HUES6 (cell line): ENCODE measurements around the gene UBE4A.

Experiments
- H3K27ac ChIP-seq: 2 replicates; pipeline ENCODE4 v1.7.0; 2013; ENCODE audit warnings: low read depth, mild to moderate bottlenecking, low read length, inconsistent platforms
- H3K27me3 ChIP-seq: 2 replicates; pipeline ENCODE4 v1.6.1; 2013; ENCODE audit warnings: low read length; ENCODE audit not compliant: control insufficient read depth, insufficient read depth
- H3K36me3 ChIP-seq: 2 replicates; pipeline ENCODE4 v1.6.1; 2013; ENCODE audit warnings: low read length; ENCODE audit not compliant: control insufficient read depth, insufficient read depth
- H3K4me1 ChIP-seq: 2 replicates; pipeline ENCODE4 v1.6.1; 2013; ENCODE audit warnings: low read length; ENCODE audit not compliant: control insufficient read depth, insufficient read depth
- H3K4me3 ChIP-seq: 2 replicates; pipeline ENCODE4 v1.5.1; 2013; ENCODE audit warnings: low read depth, low read length
- H3K9ac ChIP-seq: one replicate; pipeline ENCODE4 v1.6.1; 2013; ENCODE audit warnings: mild to moderate bottlenecking, low read length
- H3K9me3 ChIP-seq: 2 replicates; pipeline ENCODE4 v1.6.1; 2013; ENCODE audit warnings: low read depth, low read length; ENCODE audit not compliant: control insufficient read depth, insufficient read depth

Gene UBE4A

DNA sequence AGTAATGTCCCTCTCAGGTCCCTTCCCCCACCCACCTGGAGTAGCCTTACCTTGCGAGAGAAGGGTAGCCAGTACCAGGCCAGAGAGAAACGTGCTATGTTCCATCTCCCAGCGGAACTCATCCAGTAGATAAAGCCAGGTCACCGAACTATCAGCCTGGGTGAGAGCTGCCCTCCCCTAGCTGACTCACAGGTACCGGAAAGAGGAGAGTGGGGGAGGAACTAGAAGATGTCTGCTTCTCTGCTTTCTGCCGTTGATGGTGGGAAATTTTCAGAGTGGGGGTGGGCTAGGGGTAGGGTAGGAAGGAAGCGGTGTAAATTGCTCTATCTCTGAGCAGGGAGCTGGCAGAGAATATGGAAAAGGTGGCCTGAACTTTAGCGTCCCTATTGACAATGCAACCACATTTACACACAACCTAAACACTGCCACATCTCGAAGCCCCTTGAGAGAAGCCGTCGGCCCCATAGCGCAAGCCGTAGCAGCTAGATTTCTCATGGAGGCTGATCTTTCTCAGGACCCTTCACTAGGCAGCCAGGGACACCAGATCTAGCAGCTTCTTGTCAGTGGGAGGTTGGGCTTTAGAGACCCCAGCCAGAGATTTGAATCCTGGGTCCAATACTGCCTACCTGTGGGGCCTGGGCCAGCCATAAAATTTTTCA, 16.8 kb upstream of the UBE4A start, which contains the start of gene CD3D:
CD3D (minus strand) TSS at position 203 of the 659 bp plus-strand sequence; CDS start at position 105, 98 bp downstream.
- Histone ChIP-seq H3K4me1 (0 out of 2 replicates have a peak, but pooled peaks cover 6% of the 10 kb centered on the region), H3K9me3 (no peaks in the 10 kb centered on the region), H3K9ac (no peak within 1 kb of the TSS), H3K36me3 (no peaks in the 10 kb centered on the region), H3K27me3 (peaks cover 9% of the 10 kb centered on the region; the same call in 1 of the 2 replicates), H3K27ac (no peak within 1 kb of the TSS), H3K4me3 (no peak within 1 kb of the TSS)

DNA sequence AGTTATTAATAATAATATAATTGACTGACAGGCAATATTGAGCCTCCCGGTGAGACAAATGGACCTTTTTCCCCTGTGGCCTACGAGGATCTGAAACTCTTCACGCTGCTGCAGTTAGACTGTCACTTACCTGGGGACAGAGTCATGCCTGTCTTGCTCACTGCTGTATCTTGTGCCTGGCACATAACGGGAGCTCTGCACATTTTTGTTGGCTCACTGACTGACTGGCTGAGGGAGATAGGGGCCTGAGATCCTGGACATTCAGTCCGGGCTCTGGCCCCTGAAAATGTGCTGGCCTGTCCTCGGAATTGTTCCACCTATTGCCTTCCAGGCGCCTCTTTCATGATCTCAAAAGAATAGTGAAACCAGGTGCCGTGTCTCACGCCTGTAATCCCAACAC, 16.2 kb upstream of the UBE4A start:
- Histone ChIP-seq H3K9me3 (no peaks in the 10 kb centered on the region), H3K4me3 (no peak overlapping the region), H3K36me3 (no peaks in the 10 kb centered on the region), H3K4me1 (0 out of 2 replicates have a peak, but pooled peaks cover 6% of the 10 kb centered on the region), H3K27ac (no peak overlapping the region), H3K27me3 (peaks cover 15% of the 10 kb centered on the region; the same call in 1 of the 2 replicates), H3K9ac (no peak overlapping the region)

- no peaks in the 10 kb centered on the region for H3K36me3 ChIP-seq
Measured at GRCh38 chr11:118343981-118344515, 15.4 kb upstream of the UBE4A start, which contains the start of gene CD3G. TSS of gene CD3G (plus strand) at chr11:118344344. CDS start at chr11:118344424, 80 bp downstream.

GRCh38 chr11:118349475-118349874, 9.9 kb upstream of the UBE4A start:
- no peaks in the 10 kb centered on the region for H3K9me3 ChIP-seq
- no peaks in the 10 kb centered on the region for H3K36me3 ChIP-seq
- no peak overlapping the region for H3K27ac ChIP-seq
- no peak overlapping the region for H3K4me3 ChIP-seq
- peaks cover 39% of the 10 kb centered on the region for H3K27me3 ChIP-seq
- 0 out of 2 replicates have a peak, but pooled peaks cover 4% of the 10 kb centered on the region for H3K4me1 ChIP-seq
- H3K9ac ChIP-seq: no peak overlapping the region

More at GRCh38 chr11:118343981-118344515, 15.4 kb upstream of the UBE4A start, which contains the start of gene CD3G:
- no peak within 1 kb of the TSS for H3K4me3 ChIP-seq
- peaks cover 23% of the 10 kb centered on the region; the same call in 1 of the 2 replicates for H3K27me3 ChIP-seq
- no peaks in the 10 kb centered on the region for H3K9me3 ChIP-seq
- no peak within 1 kb of the TSS for H3K9ac ChIP-seq
- 0 out of 2 replicates have a peak, but pooled peaks cover 8% of the 10 kb centered on the region for H3K4me1 ChIP-seq
- no peak within 1 kb of the TSS for H3K27ac ChIP-seq

DNA sequence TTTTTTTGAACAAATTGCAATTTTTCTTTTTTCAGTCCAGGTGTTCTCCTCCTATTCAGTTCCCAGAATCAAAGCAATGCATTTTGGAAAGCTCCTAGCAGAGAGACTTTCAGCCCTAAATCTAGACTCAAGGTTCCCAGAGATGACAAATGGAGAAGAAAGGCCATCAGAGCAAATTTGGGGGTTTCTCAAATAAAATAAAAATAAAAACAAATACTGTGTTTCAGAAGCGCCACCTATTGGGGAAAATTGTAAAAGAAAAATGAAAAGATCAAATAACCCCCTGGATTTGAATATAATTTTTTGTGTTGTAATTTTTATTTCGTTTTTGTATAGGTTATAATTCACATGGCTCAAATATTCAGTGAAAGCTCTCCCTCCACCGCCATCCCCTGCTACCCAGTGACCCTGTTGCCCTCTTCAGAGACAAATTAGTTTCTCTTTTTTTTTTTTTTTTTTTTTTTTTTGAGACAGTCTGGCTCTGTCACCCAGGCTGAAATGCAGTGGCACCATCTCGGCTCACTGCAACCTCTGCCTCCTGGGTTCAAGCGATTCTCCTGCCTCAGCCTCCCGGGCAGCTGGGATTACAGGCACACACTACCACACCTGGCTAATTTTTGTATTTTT, 6.2 kb upstream of the UBE4A start:
- Histone ChIP-seq H3K27ac (no peak overlapping the region), H3K36me3 (no peaks in the 10 kb centered on the region), H3K9me3 (no peaks in the 10 kb centered on the region; the same call in 1 of the 2 replicates), H3K27me3 (peaks cover 28% of the 10 kb centered on the region), H3K9ac (no peak overlapping the region), H3K4me3 (no peak overlapping the region), H3K4me1 (0 out of 2 replicates have a peak, but pooled peaks cover 4% of the 10 kb centered on the region)

DNA sequence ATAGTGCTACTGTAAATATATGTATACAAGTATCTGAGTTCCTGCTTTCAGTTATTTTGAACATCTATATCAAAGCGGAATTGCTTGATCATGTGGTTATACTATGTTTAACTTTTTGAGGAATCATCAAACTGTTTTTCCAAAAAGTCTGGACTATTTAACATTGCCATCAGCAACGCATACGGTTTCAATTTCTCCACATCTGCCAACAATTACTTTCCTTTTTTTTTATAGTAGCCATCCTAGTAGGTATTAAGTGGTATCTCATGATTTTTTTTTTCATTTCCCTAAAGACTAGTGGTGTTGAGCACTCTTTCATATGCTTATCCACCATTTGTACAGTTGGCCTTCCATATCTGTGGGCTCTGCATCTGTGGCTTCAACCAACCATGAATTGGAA, 1.3 kb upstream of the UBE4A start:
- Histone ChIP-seq H3K27me3 (peaks cover 6% of the 10 kb centered on the region; the same call in 1 of the 2 replicates), H3K9me3 (no peaks in the 10 kb centered on the region; the same call in 1 of the 2 replicates), H3K4me3 (no peak overlapping the region)

DNA sequence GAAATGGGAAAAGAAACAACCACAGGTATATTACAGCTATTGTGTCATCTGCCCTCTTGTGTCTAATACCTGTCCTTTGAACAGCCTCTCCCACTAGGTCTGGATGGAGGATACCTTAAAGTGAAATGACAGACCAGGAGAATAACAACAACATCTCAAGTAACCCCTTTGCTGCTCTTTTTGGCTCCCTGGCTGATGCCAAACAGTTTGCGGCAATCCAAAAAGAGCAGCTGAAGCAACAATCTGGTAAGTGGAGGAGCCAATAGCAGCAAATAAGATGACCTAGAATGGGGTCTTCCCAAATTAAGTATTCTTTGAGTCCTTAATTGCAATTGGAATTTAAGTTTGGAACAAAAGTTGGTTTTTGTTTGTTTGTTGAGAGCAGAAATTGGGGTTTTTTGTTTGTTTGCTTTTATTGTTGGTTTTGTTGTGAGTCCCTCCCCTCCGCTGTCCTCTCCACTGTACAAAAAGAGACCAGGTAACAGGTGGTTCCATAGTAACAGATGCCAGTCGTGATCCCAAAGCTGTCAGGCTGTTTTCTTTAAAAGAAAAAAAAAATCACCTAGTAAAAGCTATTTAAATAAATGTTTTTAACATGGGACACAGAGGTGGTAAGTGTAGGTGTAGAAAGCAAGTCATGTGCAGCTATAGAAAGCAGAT, 5.7 kb downstream of the UBE4A start:
- H3K36me3 ChIP-seq: peaks cover 38% of the 10 kb centered on the region
- H3K9me3 ChIP-seq: no peaks in the 10 kb centered on the region
- no peak overlapping the region for H3K27ac ChIP-seq
- H3K9ac ChIP-seq: no peak overlapping the region
- no peak overlapping the region for H3K4me3 ChIP-seq
- H3K27me3 ChIP-seq: no peaks in the 10 kb centered on the region
- no peaks in the 10 kb centered on the region for H3K4me1 ChIP-seq

More for the DNA sequence above, 1.3 kb upstream of the UBE4A start:
- no peak overlapping the region for H3K27ac ChIP-seq
- no peak overlapping the region for H3K9ac ChIP-seq
- no peaks in the 10 kb centered on the region for H3K4me1 ChIP-seq
- no peaks in the 10 kb centered on the region for H3K36me3 ChIP-seq

GRCh38 chr11:118366287-118366686, 6.9 kb downstream of the UBE4A start:
- no peaks in the 10 kb centered on the region for H3K27me3 ChIP-seq
- no peaks in the 10 kb centered on the region for H3K4me1 ChIP-seq
- peaks cover 49% of the 10 kb centered on the region for H3K36me3 ChIP-seq
- H3K4me3 ChIP-seq: no peak overlapping the region
- H3K9me3 ChIP-seq: no peaks in the 10 kb centered on the region
- H3K27ac ChIP-seq: no peak overlapping the region
- no peak overlapping the region for H3K9ac ChIP-seq

GRCh38 chr11:118370774-118371173, 11.4 kb downstream of the UBE4A start:
- Histone ChIP-seq H3K27me3 (no peaks in the 10 kb centered on the region), H3K36me3 (peaks cover 80% of the 10 kb centered on the region), H3K9me3 (no peaks in the 10 kb centered on the region), H3K9ac (no peak overlapping the region), H3K27ac (no peak overlapping the region), H3K4me1 (no peaks in the 10 kb centered on the region), H3K4me3 (no peak overlapping the region)

- Histone ChIP-seq H3K27ac (no peak overlapping the region), H3K36me3 (peaks cover 86% of the 10 kb centered on the region), H3K27me3 (no peaks in the 10 kb centered on the region), H3K4me1 (no peaks in the 10 kb centered on the region), H3K4me3 (no peak overlapping the region), H3K9ac (no peak overlapping the region), H3K9me3 (no peaks in the 10 kb centered on the region)
Measured at GRCh38 chr11:118373263-118373662, 13.9 kb downstream of the UBE4A start.
